Cerebellar cortex (tissue), 1 donor: ENCODE measurements around the gene MYO7A.
A peak's percentile ranks its signal among the peaks of the same experiment; 100 is the strongest.

Source experiments
- DNase-seq: peaks from one replicate; pipeline ENCODE4 v3.0.0-alpha.2; 2015; ENCODE audit warnings: low spot score

MYO7A gene

DNA sequence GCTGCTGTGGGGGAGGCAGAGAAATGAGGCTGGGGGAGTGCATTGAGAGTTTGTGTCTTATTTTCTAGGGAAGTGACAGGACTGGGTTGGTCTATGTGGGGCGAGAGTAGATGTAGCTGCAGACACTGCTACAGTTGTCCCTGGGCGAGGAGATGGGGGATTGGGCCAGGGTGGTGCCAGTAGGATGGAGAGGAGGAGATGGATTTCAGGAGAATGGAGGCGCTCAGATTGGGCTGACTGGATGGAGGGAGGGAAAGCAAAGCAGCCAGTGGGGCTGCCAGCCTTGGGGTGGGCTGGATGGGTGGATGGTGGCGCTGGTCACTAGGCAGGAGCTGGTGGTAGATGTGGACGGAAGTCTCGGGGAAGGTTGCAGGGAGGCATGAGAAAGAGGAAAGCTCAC lies 16.1 kb upstream of the MYO7A start:
- DNase-seq = no peak

DNA sequence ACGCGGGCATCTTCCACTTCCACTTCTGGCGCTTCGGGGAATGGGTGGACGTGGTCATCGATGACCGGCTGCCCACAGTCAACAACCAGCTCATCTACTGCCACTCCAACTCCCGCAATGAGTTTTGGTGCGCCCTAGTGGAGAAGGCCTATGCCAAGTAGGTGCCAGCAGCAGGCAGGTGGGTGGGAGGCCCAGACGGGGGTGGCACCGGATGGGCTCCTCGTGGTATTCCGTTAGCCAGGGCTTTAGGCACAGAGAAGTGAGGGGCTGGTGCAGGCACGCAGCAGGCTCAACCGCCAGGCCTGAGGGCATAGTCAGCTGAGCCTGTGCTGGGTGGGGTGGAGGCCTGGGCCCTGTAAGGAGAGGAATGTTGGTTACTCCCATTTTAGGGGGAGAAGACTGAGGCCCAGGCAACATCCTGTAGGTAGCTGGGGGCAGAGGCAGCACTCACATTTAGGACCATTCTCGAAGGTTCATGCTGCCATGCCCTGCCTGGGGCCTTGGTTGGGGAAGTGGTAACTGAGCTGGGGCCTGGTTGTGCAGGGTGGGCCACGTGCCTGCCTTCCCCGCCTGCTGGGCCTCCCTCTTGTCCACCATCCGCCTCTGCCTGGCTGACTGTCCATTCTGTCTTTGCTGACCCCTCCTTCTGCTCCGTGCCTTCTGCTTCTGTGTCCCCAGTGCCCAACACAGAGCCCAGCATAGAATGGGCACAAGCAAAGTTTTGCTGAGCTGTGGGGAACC lies 15.2 kb upstream of the MYO7A start:
- no peak for DNase-seq

DNA sequence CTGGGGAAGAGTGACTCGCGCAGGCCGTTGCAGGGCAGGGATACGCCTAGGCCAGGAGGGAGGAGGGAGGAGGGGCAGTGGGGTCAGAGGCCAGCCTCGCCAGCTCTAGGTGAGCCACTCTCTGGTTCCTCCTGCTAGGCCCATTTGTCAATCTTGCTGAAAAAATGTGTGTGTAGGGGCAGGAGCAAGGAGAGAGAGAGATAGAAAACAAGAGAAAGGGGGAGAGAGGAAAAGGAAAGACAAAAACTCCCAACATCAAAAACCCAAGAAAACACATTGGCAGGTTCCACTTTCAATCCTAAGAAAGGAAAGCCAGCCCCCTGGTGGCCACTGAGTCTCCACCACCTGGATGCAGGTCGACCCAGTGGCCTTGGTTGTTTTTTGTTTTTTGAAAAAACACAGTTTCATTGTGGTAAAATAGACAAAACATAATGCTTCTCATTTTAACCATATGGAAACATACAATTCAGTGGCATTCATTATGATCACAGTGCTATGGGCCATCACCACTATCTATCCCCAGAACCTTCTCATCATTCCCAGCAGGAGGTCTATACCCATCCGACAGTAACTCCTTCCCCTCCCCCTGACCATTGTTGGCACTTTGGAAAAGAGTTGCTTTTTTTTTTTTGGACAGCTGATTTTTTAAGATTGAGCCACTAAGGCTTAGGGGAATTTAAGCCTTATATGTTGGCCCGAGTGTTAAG lies 14.5 kb upstream of the MYO7A start:
- DNase-seq = peak; percentile 53

DNA sequence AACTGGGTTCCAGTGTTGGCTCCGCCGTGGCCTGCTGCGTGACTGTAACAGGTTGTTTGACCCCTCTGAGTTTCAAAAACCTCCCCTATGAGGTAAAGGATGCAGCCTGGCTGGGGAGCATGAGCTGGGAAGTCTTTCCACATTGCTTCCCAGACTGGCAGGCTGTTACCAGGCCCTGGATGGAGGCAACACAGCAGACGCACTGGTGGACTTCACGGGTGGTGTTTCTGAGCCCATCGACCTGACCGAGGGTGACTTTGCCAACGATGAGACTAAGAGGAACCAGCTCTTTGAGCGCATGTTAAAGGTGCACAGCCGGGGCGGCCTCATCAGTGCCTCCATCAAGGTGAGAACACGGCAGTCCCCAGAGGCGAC lies 14.0 kb upstream of the MYO7A start:
- DNase-seq = no peak

DNA sequence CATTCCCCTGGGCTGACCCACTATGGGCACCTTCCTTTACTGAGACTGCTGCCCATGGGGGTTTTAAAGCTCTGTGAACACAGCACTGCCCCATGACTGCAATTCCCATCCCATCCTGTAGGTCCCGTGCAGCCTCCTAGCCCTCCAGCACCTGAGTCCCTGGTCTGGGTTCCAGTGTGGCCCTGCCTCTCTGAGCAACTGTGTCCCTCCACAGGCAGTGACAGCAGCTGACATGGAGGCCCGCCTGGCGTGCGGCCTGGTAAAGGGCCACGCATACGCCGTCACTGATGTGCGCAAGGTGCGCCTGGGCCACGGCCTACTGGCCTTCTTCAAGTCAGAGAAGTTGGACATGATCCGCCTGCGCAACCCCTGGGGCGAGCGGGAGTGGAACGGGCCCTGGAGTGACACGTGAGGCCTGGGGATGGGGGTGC lies 12.8 kb upstream of the MYO7A start:
- no peak for DNase-seq

DNA sequence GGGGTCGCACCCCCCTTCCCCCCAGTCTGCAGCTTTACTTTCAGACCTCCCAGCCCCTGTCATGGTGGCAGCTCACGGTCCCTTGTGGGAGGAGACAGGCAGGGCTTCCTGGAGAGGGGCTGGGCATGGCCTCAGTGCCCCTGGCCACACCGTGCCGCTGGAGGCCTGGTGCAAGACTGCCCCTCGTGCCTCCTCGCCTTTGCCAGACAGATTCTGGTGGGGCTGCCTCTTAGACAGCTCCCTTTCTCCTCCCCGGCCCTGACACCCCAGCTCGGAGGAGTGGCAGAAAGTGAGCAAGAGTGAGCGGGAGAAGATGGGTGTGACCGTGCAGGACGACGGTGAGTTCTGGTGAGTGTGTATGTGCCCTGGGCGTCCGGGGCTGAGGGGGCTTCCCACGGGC lies 12.1 kb upstream of the MYO7A start:
- DNase-seq = no peak

DNA sequence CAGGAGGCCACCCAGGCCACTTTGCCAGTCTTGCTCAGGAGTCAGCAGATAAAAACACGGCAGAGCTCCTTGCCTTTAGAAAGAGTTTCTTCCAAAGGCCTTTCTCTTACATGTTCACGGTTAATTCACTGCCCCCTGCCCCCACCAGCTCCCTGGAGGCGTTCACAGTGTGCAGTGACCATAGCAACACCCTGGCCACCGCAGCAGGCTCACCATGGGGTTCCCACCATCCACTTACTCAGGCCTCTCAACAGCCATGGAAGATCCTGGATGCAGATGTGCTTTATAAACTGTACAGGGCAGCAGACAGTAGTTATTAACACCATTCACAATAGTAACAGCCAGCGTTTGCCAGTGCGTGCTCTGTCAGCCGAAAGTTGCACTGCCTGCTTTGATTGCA lies 10.6 kb upstream of the MYO7A start:
- DNase-seq = no peak

DNA sequence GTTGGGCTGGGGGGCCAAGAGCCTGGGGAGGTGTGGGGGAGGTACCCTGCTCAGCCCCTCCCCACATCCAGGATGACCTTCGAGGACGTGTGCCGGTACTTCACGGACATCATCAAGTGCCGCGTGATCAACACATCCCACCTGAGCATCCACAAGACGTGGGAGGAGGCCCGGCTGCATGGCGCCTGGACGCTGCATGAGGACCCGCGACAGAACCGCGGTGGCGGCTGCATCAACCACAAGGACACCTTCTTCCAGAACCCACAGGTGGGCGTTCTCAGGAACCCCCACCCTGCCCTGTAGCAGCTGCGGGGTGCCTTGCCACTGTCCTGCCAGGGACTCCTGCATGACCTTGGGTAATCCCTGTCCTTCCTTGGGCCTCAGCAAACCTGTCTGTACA lies 10.0 kb upstream of the MYO7A start:
- DNase-seq = no peak

DNA sequence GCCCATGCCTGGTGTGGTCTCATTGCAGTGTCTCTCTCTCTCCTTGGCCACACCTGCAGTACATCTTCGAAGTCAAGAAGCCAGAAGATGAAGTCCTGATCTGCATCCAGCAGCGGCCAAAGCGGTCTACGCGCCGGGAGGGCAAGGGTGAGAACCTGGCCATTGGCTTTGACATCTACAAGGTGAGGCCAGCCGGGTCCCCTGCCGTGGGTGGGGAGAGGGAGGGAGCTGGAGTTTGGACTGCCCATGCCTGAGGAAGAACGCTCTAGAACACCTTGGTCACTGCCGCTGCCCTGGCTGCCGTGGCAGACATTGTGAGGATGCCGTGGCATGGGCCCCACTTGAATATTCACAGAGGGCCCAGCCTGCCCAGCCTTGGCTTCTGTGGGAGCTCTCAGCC lies 9.1 kb upstream of the MYO7A start:
- no peak for DNase-seq

DNA sequence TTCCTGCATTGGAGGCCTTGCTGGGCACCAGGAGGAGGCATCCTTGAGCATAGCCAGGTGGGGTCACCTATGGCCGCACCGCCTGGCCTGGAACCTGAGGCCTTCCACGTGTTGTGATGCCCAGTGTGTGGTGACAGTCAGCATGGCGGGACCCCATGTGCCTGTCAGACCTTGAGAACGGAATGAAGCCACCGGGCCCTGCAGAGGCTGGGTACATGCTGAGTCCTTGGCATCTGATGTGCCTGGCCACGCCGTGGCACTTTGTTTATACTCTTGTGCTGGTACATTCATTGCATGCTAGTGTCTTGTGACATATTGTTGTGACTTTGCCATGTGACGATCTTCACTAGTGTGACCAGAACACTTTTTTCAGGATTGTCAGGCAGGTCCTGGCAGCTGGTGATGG lies 8.5 kb upstream of the MYO7A start:
- no peak for DNase-seq

DNA sequence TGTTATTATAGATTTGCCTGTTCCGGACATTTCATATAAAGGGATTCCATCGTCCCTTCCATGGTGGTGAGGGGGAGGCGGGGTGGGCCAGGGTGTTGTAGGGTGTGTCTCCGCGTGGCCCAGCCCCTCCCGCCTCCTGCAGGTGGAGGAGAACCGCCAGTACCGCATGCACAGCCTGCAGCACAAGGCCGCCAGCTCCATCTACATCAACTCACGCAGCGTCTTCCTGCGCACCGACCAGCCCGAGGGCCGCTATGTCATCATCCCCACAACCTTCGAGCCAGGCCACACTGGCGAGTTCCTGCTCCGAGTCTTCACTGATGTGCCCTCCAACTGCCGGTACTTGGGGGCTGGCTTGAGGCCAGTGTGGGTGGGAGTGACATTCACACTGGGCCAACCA lies 7.5 kb upstream of the MYO7A start:
- no peak for DNase-seq

DNA sequence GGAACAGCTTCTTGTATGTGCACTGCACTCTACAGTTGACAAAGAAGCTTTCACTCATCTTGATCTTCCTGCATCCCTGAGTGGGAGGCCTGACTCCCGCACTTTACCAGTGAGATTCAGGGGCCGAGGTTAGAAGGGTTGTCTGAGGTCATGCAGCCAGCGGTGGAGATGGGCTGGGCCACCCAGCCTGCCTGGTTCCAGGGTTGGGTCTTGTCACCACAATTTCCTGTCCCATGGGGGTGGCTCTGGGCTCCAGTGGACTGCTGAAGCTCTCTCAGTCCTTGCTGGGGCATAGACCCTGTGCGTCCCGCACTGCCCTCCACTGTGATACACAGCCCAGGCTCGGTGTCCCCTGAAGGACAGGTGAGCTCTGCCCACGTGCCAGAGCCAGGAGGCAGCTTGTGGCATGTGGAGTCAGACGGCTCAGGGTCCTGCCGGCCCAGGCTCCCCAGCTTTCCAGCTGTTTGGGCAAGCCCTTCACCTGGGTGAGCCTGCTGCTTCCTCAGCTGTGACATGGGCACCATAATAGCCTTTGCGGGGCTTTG lies 6.9 kb upstream of the MYO7A start:
- no peak for DNase-seq

DNA sequence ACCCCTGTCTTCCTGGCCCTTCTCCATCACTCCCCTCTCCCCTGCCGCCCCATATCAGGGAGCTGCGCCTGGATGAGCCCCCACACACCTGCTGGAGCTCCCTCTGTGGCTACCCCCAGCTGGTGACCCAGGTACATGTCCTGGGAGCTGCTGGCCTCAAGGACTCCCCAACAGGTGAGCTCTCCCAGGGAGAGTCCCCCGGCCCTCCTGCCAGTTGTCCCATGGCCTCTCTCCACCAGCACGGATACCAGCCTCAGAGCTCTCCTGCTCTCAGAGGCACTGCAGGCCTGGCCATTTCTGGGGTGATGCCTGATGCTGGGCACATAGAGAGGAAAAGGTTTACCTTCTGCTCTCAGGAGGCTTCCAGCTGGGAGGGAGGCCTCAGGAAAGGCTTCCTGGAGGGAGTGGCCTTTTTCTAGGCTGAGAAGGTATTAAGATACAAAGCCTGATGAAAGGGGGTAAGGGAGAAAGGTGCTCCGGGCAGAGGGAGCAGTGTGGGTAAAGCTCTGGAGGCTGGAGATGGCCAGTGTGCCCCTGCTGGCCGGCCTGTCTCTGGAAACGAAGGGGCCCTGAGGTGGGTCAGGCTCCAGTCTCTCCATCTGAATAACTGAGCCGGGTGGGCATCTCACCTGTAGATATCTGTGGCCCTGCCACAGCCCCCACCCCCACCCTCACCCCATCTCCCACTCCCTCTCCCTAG lies 6.0 kb upstream of the MYO7A start:
- DNase-seq = no peak

DNA sequence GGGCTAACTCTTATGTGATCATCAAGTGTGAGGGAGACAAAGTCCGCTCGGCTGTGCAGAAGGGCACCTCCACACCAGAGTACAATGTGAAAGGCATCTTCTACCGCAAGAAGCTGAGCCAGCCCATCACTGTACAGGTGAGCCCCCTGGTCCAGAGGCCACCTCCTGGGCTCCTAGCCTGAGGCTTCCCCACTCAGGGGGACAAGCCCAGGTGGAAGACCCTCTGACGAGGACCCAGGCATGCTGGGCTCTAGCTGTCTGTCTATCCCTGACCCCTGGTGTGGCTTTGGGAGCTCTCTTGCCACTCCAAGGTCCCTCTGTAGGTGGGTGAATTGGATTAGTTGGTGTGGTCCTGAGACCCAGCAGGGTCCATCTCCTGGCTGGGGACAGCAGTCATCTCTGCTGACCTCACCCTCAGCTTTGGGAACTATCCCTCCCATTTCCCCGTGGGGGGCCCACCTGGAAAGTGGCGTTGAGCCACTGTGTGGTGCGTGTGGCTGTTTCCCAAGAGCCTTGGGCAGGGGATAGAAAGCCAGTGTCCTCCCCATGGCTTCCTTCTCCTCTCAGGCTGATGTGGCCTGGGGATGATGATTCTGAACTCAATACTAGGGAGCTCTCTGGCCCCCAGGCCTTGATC lies 5.4 kb upstream of the MYO7A start:
- no peak for DNase-seq

DNA sequence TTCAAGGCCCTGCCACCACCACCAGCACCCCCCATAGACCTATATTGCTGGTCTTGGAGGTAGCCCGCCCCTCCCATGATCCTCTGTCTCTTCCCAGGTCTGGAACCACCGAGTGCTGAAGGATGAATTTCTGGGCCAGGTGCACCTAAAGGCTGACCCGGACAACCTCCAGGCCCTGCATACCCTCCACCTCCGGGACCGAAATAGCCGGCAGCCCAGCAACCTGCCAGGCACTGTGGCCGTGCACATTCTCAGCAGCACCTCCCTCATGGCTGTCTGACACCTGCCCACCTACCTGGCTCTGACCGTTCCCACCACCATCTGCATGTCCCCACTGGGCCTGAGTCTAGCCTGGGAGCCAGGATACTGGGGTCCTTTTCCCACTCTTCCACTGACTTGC lies 4.5 kb upstream of the MYO7A start:
- no peak for DNase-seq

DNA sequence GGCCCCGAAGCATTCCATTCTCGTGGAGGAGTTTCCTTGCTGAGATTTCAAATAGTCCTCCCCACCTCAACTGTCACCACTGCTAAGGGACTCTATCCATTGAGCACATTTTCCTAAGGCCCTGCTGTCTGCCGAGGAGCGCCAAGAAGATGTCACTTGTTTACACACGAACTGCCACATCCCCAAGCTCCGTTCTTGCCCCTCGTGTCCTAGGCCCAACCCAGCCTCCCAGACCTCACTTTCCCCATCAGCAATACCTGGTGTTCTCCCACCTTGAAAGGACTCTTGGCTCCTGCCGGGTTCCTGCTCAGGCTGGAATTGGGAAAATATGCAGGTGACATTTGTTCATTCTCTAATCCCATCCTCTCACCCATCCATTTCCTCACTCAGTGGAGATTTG lies 4.0 kb upstream of the MYO7A start:
- no peak for DNase-seq

DNA sequence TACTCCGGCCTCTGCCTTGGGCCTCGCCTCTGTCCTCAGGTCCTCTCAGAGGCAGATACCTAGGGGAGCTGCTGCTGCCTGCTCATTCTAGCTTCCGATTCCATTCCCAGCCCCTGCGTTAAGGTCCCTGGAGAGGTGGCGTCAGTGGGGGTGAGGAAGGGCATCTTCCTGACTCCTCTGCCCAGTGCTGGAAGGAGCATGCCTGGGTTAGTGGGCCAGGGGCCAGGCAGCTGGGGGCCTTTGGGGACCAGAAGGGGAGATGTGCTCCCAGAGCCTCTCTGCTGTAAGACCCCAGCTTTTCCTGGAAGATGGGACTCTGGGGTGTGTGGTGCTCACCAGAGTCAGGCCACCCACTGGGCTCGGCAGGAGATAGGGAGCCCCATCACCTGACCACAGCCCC lies 3.6 kb upstream of the MYO7A start:
- no peak for DNase-seq

DNA sequence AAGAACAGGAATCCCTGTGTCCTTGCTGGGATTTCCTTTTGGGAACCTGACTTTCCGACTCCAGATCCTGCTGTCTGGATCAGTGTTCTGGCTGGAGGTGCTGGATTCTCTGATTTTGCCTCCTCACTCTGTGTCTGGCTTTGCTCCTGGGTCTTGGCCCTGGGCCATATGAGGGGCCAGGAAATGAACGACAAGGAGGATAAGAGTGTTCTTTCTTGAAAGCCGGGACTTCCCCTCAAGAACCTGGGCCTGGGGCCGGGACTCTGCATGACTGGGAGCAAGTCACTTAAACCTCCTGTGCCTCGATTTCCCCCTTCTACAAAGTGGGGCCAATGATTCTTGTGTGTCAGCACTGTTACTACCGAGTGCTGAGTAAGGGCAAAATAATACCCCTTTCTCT lies 2.9 kb upstream of the MYO7A start:
- DNase-seq = no peak

DNA sequence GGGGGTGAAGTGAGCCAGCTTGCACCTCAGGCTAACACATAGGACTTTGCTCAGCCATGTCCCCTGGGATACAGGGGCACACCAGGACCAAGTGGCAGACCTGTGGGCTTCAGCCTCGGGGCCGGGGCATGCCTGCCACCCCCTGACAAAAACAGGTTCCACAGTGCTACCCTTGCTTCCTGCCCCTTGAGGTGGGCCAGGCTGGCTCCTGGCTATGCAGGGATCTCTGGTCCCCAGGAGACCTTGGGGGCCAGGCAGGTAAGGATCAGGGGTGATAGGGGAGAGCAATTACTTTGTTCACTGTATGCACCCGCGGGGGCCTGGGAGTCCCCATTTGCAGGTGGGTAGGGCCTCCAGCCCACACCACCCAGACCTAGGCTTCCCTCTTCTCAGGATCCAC lies 2.4 kb upstream of the MYO7A start:
- DNase-seq = no peak

DNA sequence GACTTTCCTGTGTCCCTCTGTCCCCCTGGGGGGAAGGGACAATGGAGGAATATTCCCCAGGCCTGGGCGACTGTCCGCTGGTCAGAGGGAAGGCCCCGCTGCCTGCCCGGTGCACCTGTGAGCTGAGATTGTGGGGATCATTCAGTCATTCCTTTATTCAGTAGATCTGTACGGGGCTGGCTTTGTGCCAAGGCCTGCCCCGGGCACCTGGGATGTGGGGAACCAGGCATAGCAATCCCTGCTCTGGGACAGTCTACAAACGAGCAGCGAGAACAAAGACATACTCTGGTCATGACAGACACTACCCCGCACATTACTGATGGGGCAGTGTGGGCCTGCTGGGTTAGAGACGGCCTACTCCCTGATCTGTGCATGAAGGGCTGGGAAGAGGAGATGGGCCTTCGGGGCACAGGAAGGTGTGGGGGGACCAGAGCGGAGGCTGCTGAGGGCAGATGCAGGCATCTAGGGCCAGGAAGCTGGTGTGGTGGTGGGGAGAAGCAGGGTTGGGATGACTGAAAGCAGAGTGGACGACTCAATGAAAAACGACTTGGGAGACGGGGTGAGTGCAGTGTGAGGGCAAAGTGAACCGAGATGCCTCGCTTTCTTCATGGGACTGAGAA lies 1.8 kb upstream of the MYO7A start:
- no peak for DNase-seq

DNA sequence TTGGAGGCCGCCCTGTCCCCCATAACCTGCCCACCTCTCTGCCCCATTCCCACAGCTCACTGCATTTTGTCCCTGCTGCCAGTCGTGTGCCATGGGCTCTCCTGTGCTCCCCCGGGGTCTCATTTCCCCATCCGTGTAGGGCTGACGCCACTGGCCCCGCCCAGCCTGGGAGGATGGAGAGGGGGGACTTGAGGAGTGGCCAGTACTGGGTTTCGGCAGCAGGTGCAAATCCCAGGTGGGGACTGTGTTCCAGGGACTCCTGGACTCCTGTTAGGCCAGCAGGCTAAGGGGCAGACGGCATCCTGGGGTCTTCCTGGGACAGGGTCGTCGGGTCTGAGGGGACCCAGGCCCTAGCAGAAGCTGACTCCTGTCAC lies 1.2 kb upstream of the MYO7A start:
- no peak for DNase-seq

DNA sequence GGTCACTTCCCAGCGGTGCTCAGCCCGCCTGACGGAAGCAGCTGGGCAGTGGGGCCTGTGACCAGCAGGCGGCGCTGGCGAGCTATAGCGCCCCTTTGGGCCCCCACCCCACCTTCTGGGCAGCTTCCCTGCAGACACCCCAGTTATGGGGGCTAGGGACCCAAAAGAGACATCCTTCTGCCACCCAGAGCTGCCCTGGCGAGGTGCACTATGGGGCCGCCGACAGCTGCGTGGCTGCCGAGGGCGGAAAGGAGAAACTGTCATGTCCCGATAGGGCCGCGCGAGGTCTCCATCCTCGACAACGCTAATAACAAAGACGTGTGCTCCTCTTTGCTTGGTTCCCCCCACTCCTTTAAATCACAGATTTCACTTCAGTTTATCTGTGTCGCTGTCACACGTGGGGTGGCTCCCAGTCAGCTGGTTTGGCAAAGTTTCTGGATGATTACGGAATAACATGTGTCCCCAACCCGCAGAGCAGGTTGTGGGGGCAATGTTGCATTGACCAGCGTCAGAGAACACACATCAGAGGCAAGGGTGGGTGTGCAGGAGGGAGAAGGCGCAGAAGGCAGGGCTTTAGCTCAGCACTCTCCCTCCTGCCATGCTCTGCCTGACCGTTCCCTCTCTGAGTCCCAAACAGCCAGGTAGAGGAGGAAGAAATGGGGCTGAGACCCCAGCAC lies 673 bp upstream of the MYO7A start:
- peak; percentile 52 for DNase-seq
